HG02870 (cell line): ENCODE measurements around the gene PDE4D.
"Not testable (repeated sequence)": the region's sequence is repeated elsewhere in the genome, so short reads cannot be mapped to it uniquely, and the experiment has no call there.

Source experiments
- ATAC-seq: cut with Tn5 transposase; IDR thresholded peaks from one replicate; pipeline ENCODE4 v1.9.1; 2021; ENCODE audit warnings: mild to moderate bottlenecking, moderate library complexity; ENCODE audit not compliant: unreplicated experiment

PDE4D gene

DNA sequence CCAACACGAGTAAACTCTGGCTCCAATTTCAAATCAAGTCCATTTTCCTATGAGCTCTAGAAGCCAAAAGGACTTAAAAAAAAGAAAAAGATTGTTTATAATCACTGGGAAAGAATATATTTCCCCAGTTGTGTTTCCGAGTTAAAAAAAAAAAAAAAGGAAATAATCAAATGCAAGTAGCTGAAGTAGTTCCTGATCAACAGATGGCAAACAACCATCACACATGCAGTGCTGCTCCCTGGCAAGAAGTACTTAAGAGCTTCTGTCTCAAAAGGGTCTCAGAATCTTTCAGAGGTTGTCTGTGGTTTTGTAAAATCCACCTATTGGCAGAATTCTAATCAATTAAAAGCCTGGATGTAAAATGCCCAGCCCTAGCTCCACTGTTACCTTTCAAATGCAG, 922.8 kb downstream of the PDE4D start:
- ATAC-seq = no peak

DNA sequence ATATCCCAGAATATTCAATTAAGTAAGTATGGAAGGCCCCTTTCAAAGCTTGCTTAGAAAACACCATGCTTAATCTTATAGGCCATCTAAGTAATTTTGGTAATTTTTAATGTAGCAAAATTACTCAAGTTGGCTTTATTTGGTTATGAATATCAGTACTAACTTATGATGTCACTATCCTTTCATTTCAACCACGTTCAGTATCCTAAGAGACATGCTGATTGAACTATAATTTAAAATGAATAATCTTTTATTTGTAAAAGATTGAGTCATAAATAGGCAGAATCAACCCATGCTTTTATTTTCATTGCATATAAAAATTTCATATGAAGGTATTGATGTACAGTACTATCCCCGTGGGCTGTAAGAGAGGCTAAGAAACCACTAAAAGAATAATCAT, 923.7 kb downstream of the PDE4D start:
- no peak for ATAC-seq

GRCh38 chr5:58969253-58969652, 924.3 kb downstream of the PDE4D start:
- no peak for ATAC-seq

DNA sequence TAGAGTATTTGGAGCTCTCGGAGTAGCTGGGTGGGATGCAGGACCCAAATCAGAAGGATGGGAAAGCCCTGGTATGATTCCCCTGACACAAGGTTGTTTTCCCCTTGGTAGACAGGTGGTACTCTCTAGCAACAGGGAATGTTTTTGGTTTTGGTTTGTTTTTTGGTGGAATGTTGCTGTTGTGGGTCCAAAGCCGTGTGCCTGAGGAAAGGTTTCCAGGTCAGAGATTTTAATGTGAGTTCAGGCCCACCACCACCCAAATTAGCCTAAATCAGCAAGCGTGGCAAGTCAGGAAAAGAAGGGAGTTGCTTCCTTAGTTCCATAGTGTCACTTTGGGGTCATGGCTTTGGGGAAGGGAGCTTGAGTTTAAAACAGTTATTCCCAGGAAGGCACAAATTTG, 925.2 kb downstream of the PDE4D start:
- no peak for ATAC-seq

DNA sequence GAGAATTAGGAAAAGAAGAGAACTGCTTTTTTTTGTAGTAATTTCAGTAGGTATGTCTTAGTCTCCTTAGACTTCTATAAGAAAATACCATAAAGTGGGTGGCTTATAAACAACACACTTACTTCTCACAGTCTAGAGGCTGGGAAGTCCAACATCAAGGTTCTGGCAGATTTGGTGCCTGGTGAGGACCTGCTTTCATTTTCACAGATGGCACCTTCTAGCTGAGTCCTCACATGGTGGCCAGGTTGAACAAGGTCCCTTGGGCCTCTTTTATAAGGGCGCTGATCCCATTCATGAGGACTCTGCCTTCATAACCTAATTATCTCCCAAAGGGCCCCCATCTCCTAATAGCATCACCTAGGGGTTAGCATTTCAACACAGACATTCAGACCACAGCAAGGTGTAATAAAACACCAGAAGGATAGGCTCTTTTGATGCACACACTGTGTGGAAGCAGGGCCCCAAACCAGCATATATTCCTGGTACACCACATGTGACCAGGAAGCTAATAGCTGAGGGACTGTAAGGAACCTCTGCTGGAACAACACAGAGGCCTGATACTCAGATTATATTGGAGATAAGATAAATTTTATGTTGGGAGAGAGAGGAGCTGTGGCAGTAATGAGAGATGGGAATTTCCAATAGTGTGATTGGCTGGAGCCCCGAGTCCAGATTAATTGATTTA, 925.8 kb downstream of the PDE4D start:
- ATAC-seq = no peak

GRCh38 chr5:58965677-58966414, 927.7 kb downstream of the PDE4D start:
- no peak for ATAC-seq

DNA sequence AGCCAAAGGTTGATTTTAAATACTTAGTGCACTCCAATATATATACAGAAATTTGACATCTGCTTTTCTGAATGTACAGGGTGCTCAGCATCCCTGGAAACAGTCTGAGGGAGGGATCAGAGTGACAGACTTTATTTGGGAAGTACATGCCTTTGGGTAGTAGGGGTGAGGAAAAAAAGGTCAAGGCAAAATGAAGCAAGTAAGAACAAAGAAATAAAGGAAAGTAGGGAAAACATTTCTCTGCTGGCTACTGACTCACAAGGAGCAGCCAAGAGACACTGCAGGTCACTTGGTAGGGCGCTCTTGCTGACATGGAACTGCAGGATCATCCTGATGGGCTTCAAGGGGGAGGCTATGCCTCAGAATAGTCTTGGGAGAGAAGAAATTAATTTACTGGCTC, 929.7 kb downstream of the PDE4D start:
- no peak for ATAC-seq

DNA sequence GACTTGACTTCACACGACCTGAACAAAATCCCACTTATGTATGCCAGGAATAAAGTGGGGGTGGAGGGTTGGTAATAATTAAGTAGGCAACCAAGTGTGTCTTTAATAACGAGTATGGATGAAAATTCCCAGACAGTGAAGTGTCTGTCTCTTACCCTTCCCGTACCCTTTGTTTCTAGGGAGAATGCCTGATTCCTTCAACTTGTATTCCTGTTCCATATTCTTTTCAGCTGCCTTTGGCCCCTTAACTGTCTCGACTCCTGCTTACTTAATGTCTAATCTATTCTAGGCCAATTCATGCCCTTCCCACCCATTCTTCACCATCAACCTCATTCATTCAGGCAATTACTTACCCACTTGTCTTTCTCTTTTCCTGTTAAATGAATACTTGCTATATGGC, 930.2 kb downstream of the PDE4D start:
- no peak for ATAC-seq

- no peak for ATAC-seq
These were observed 931.8 kb downstream of the PDE4D start for GRCh38 chr5:58961631-58962280.

DNA sequence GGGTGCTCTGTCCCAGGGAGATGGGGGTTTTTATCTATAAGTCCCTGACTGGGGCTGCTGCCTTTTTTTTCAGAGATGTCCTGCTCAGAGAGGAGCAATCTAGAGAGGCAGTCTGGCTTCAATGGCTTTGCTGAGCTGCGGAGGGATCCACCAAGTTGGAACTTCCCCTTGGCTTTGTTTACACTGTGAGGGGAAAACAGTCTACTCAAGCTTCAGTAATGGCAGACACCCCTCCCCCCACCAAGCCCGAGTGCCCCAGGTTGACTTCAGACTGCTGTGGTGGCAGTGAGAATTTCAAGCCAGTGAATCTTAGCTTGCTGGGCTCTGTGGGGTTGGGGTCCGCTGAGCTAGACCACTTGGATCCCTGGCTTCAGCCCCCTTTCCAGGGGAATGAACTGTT, 934.8 kb downstream of the PDE4D start:
- no peak for ATAC-seq

- not testable (repeated sequence) for ATAC-seq
These were observed 940.3 kb downstream of the PDE4D start for GRCh38 chr5:58953218-58953617.

DNA sequence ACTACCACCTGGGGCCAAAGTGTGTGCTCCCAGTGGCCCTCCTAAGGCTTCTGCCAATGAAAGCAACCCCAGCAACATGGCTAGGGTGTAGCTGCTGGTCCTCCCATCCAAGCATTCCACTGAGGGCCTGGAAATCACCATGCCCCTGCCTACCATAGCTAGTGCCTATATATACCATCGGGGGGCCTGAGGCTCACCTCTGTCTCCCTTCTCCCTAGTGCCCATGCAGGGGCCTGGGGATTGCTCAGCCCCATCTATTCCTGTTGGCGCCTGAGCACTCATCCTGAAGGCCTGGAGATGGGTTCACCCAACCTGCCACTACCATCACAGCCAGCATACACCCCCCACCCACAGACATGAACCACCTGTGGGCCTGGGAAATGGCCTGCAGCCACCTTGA, 943.3 kb downstream of the PDE4D start:
- no peak for ATAC-seq

DNA sequence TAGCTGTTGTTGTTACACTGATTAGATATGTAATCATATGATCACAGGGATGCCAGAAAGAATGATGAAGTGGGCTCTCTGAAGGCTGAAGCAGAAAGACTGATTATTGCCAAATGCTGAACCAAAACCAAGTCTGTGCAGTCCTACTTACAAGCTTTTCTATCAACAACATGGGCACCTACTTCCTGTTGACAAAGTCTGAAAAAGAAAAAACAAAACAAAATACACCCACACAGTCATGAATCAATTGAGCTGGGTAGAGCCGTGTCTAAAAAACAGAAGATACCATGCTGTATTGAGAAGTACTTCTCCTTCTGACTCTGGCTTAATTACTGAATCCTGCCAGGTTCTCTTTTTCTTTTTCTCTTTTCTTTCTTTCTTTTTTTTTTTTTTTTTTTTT, 947.3 kb downstream of the PDE4D start:
- ATAC-seq = no peak

DNA sequence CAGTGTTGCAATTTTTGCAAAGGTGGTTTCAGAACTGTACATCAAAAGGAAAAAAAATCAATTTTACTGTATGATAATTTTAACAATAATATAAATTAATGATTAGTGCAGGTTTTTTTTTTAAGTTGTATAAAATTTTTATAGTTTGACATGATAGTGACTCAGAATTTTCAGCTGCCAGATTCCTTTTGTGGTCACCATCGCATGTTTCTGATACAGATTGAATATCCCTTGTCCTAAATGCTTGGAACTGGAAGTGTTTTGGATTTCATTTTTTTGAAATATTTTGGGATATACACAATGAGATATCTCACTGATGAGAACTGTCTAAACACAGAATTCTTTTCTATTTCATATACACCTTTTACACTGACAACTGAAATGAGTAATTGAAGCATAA, 949.3 kb downstream of the PDE4D start:
- no peak for ATAC-seq

DNA sequence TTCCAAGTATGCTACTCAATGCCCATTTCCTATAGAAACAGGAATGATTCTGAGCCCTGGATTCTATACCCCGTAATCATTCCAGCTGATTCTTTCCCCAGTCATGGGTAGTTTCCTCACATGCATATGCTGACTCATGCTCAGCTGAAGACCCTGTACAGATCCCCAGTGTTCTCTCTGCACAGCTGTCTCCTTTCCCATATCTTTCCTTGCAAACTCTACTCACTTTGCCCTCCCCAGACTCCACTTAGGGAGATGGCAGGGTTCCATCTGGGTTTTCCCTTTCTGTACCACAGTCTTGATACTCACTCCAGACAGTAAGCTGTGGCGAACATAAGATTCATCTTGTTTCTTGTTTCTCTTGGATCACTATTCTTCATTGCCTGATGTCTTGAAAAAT, 953.1 kb downstream of the PDE4D start:
- ATAC-seq = no peak

- no peak for ATAC-seq
These were observed 953.9 kb downstream of the PDE4D start for GRCh38 chr5:58939664-58940063.

- ATAC-seq = no peak
These were observed 954.7 kb downstream of the PDE4D start for GRCh38 chr5:58938563-58939424.

- ATAC-seq = no peak
These were observed 956.4 kb downstream of the PDE4D start for GRCh38 chr5:58937031-58937681.

GRCh38 chr5:58934629-58935097, 958.9 kb downstream of the PDE4D start:
- ATAC-seq = no peak

GRCh38 chr5:58933891-58934628, 959.5 kb downstream of the PDE4D start:
- no peak for ATAC-seq
